KMS-11 (cell line): Measurements from ENCODE around the gene SHROOM1.

Experiments
- H2AFZ ChIP-seq: fragments of 200-600 bp; sonication (generic); 2 replicates; pipeline ENCODE4 v1.6.1; 2016; ENCODE audit warnings: antibody characterized with exemption, mixed run types, low read depth
- H3K27ac ChIP-seq: fragments of 200-600 bp; sonication (generic); 2 replicates; pipeline ENCODE4 v1.6.1; 2016; ENCODE audit warnings: mild to moderate bottlenecking, mixed run types
- H3K27me3 ChIP-seq: fragments of 200-600 bp; sonication (generic); 2 replicates; pipeline ENCODE4 v1.6.1; 2017; ENCODE audit warnings: mild to moderate bottlenecking, low read depth, mixed run types, moderate library complexity; ENCODE audit not compliant: insufficient read depth
- H3K36me3 ChIP-seq: fragments of 200-600 bp; sonication (generic); 2 replicates; pipeline ENCODE4 v1.6.1; 2017; ENCODE audit warnings: mild to moderate bottlenecking, mixed run types; ENCODE audit not compliant: insufficient read depth
- H3K4me1 ChIP-seq: fragments of 200-600 bp; sonication (generic); 2 replicates; pipeline ENCODE4 v1.6.1; 2016; ENCODE audit warnings: mild to moderate bottlenecking, low read depth, mixed run types; ENCODE audit not compliant: poor library complexity, severe bottlenecking
- H3K4me2 ChIP-seq: fragments of 200-600 bp; sonication (generic); 2 replicates; pipeline ENCODE4 v1.7.0; 2016; ENCODE audit warnings: mild to moderate bottlenecking, mixed run types
- H3K4me3 ChIP-seq: fragments of 200-600 bp; sonication (generic); IDR thresholded peaks from 2 replicates; pipeline ENCODE4 v1.6.1; 2017; ENCODE audit warnings: low read depth, low read length, mixed read lengths; ENCODE audit not compliant: insufficient read depth
- H3K79me2 ChIP-seq: fragments of 200-600 bp; sonication (generic); 2 replicates; pipeline ENCODE4 v1.6.1; 2016; ENCODE audit warnings: low read depth, mixed run types; ENCODE audit not compliant: insufficient read depth
- H3K9ac ChIP-seq: fragments of 200-600 bp; sonication (generic); 2 replicates; pipeline ENCODE4 v1.6.1; 2016; ENCODE audit warnings: mild to moderate bottlenecking, mixed run types
- H4K20me1 ChIP-seq: fragments of 200-600 bp; sonication (generic); 2 replicates; pipeline ENCODE4 v1.6.1; 2016; ENCODE audit warnings: mild to moderate bottlenecking, mixed run types; ENCODE audit not compliant: insufficient read depth
- TF ChIP-seq, protein P1 (sequence below): fragments of 200-600 bp; sonication (generic); conservative IDR thresholded peaks from 2 replicates; pipeline ENCODE4 v1.6.1; 2017; ENCODE audit warnings: low read depth, mild to moderate bottlenecking, antibody characterized with exemption, low read length, moderate library complexity, mixed read lengths

The SHROOM1 gene

DNA sequence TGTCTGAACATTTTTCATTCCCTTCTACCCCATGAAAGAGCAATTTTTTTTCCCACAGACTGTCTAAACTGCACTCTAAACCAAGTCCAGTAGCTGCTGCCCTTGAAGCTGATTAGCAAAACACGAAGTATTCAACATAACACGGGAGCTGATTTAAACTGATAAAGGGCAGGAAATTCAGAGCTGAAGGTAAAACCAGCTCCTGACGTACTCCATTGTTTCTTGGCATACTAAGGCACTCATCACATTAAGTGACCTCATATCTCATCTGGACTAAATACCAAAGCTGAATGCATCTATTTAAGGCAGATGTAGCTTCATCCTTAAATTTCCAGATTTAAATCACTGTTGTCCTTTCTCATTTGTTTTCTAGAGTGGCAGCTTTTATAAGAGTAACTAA, 23.9 kb upstream of the SHROOM1 start:
- Histone ChIP-seq H4K20me1 (no peaks in the 10 kb centered on the region), H3K4me2 (no peak overlapping the region), H3K27me3 (no peaks in the 10 kb centered on the region), H3K4me1 (peaks cover 2% of the 10 kb centered on the region), H3K79me2 (no peaks in the 10 kb centered on the region), H2AFZ (no peak overlapping the region), H3K4me3 (no peak overlapping the region), H3K9ac (no peak overlapping the region), H3K27ac (no peak overlapping the region), H3K36me3 (no peaks in the 10 kb centered on the region)
- TF ChIP-seq, protein P1, sequence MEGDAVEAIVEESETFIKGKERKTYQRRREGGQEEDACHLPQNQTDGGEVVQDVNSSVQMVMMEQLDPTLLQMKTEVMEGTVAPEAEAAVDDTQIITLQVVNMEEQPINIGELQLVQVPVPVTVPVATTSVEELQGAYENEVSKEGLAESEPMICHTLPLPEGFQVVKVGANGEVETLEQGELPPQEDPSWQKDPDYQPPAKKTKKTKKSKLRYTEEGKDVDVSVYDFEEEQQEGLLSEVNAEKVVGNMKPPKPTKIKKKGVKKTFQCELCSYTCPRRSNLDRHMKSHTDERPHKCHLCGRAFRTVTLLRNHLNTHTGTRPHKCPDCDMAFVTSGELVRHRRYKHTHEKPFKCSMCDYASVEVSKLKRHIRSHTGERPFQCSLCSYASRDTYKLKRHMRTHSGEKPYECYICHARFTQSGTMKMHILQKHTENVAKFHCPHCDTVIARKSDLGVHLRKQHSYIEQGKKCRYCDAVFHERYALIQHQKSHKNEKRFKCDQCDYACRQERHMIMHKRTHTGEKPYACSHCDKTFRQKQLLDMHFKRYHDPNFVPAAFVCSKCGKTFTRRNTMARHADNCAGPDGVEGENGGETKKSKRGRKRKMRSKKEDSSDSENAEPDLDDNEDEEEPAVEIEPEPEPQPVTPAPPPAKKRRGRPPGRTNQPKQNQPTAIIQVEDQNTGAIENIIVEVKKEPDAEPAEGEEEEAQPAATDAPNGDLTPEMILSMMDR: no peak

DNA sequence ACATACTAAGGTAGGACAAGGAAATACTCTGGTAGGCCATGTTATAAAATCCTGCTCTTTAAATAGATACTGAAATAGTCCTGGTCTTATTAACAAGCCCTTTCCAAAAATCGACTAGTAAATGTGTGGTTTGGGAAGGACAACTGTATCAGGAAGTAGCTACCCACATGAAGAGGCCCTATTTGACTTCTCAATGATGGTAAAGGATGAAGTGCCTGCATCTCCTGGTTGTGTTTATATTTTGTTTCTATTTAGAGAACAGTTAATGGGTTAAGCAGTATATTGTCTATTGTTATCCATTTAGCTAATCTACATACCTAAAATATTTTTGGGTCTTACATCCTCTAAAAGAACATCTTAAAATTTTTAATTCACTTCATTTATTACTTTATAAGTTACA, 23.3 kb upstream of the SHROOM1 start:
- Histone ChIP-seq H3K79me2 (no peaks in the 10 kb centered on the region), H3K27ac (no peak overlapping the region), H2AFZ (no peak overlapping the region), H3K4me1 (peaks cover 4% of the 10 kb centered on the region), H3K27me3 (no peaks in the 10 kb centered on the region), H3K36me3 (no peaks in the 10 kb centered on the region), H4K20me1 (no peaks in the 10 kb centered on the region), H3K4me3 (no peak overlapping the region), H3K4me2 (no peak overlapping the region), H3K9ac (no peak overlapping the region)
- TF ChIP-seq, protein P1: no peak

DNA sequence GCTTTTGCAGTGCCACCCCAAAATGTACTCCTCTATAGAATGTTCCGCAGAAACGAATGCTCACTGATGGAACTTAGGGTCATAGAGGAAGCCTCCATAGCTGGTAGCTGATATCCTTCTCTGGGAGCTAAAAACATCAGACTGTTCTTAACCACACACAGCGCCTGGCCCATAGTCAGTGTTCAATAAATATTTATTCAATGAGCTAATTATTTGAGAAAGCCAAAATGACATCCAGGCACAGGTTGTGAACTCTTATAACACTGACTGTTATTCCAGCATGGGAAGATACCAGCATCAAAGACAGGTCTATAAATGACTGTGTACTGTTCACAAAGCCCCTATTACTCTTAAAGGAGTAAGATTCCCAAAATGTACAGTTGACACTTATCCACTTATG, 22.9 kb upstream of the SHROOM1 start:
- no peaks in the 10 kb centered on the region for H4K20me1 ChIP-seq
- H3K36me3 ChIP-seq: no peaks in the 10 kb centered on the region
- no peak overlapping the region for H3K4me3 ChIP-seq
- H2AFZ ChIP-seq: no peak overlapping the region
- H3K4me1 ChIP-seq: peaks cover 4% of the 10 kb centered on the region
- H3K27ac ChIP-seq: no peak overlapping the region
- no peaks in the 10 kb centered on the region for H3K27me3 ChIP-seq
- H3K79me2 ChIP-seq: no peaks in the 10 kb centered on the region
- no peak overlapping the region for H3K9ac ChIP-seq
- TF ChIP-seq, protein P1: no peak
- H3K4me2 ChIP-seq: no peak overlapping the region

DNA sequence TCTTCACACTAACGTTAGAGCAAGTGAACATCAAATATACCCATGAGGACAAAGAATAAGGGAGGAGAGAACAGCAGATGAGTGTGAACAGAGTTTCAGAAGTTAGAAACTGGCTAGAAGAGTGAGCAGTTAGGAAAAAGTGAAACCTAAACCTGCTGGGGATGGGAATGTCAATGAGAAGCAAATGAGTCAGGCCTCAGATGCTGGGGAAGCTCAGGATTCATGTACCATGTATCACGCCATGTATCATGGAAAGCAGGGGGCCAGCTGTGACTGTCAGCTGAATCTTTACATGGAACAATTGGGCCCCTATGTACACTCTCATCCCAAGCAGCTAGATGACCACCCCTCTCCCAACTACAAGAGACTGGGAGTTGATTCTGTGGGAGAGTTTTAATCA, 19.6 kb upstream of the SHROOM1 start:
- Histone ChIP-seq H4K20me1 (no peaks in the 10 kb centered on the region), H3K9ac (no peak overlapping the region), H3K27me3 (no peaks in the 10 kb centered on the region), H3K4me2 (no peak overlapping the region), H3K79me2 (no peaks in the 10 kb centered on the region), H3K36me3 (no peaks in the 10 kb centered on the region), H3K27ac (no peak overlapping the region), H3K4me1 (peaks cover 4% of the 10 kb centered on the region), H2AFZ (no peak overlapping the region), H3K4me3 (no peak overlapping the region)
- TF ChIP-seq, protein P1: no peak
